Measurements from ENCODE around the gene PCDHGA12.
"Not testable (repeated sequence)": the region's sequence is repeated elsewhere in the genome, so short reads cannot be mapped to it uniquely, and the experiment has no call there.

- TF ChIP-seq CTCF, POLR2A (IDR thresholded peaks at IDR 0.05): not testable (repeated sequence)
Measured at GRCh38 chr5:141432308-141432707, 2.0 kb downstream of the PCDHGA12 start.
